PC-9 (cell line): ENCODE measurements around the gene EPB41. TPM values are rescaled to one million over a fixed set of nuclear protein-coding genes. Genes with fewer than 3 reads are reported as not detected.

Source experiments
- BruUV-seq: library from RNA; stranded (reverse); fragments of 400-500 nt; replicated peaks from 2 replicates; lab custom pipeline; 2021; lab: Mats Ljungman, UMichigan
- CTCF ChIA-PET: fragments of 300-600 bp; sonication (Branson Sonifier 250); formaldehyde crosslinking; loops from one replicate; lab custom pipeline; 2022; ENCODE audit warnings: antibody characterized with exemption; lab: Charles Lee
- POLR2A ChIA-PET: fragments of 300-600 bp; sonication (Branson Sonifier 250); formaldehyde crosslinking; loops from one replicate; lab custom pipeline; 2022; ENCODE audit warnings: antibody characterized with exemption; ENCODE audit not compliant: unreplicated experiment; lab: Charles Lee
- DNase-seq, 2 experiments: peaks; one replicate each; pipeline versions ENCODE4 v3.0.0 to v3.0.0-alpha.2; 2015 to 2022; ENCODE audit warnings: mixed read lengths in 1 of 2
- H2AFZ ChIP-seq: fragments of 200-600 bp; sonication (generic); 2 replicates; pipeline ENCODE4 v1.8.1; 2017; ENCODE audit warnings: antibody characterized with exemption
- H3F3A ChIP-seq: fragments of 200-600 bp; sonication (generic); 2 replicates; pipeline ENCODE4 v1.8.1; 2017; ENCODE audit warnings: antibody characterized with exemption, mild to moderate bottlenecking, low read depth; ENCODE audit not compliant: insufficient read depth
- H3K27ac ChIP-seq: fragments of 200-600 bp; sonication (generic); 2 replicates; pipeline ENCODE4 v1.6.1; 2016; ENCODE audit warnings: mixed run types
- H3K27me3 ChIP-seq: fragments of 200-600 bp; sonication (generic); 2 replicates; pipeline ENCODE4 v1.6.1; 2016; ENCODE audit warnings: low read depth, mixed run types; ENCODE audit not compliant: insufficient read depth
- H3K36me3 ChIP-seq: fragments of 200-600 bp; sonication (generic); 2 replicates; pipeline ENCODE4 v1.6.1; 2016; ENCODE audit warnings: low read depth, mixed run types
- H3K4me1 ChIP-seq: fragments of 200-600 bp; sonication (generic); replicated peaks from 2 replicates; pipeline ENCODE4 v1.6.1; 2016; ENCODE audit warnings: mixed run types; ENCODE audit not compliant: insufficient read depth
- H3K4me2 ChIP-seq: fragments of 200-600 bp; sonication (generic); 2 replicates; pipeline ENCODE4 v1.6.1; 2017; ENCODE audit warnings: mixed run types
- H3K4me3 ChIP-seq: fragments of 200-600 bp; sonication (generic); 2 replicates; pipeline ENCODE4 v1.6.1; 2016; ENCODE audit warnings: mixed run types
- H3K79me2 ChIP-seq: fragments of 200-600 bp; sonication (generic); 2 replicates; pipeline ENCODE4 v1.6.1; 2017; ENCODE audit warnings: low read depth, mixed run types
- H3K9me2 ChIP-seq: fragments of 200-600 bp; sonication (generic); 2 replicates; pipeline ENCODE4 v1.8.1; 2017; ENCODE audit warnings: mild to moderate bottlenecking; ENCODE audit not compliant: insufficient read depth
- H3K9me3 ChIP-seq: fragments of 200-600 bp; sonication (generic); 2 replicates; pipeline ENCODE4 v1.8.1; 2016; ENCODE audit warnings: low read depth; ENCODE audit not compliant: insufficient read depth
- H4K20me1 ChIP-seq: fragments of 200-600 bp; sonication (generic); 2 replicates; pipeline ENCODE4 v1.8.1; 2017; ENCODE audit not compliant: insufficient read depth
- CTCF ChIP-seq: fragments of 200-600 bp; sonication (generic); conservative IDR thresholded peaks from 2 replicates; pipeline ENCODE4 v1.6.1; 2017; ENCODE audit warnings: mixed run types, antibody characterized with exemption, mild to moderate bottlenecking, moderate library complexity
- EZH2 ChIP-seq: fragments of 200-600 bp; sonication (generic); IDR thresholded peaks from 2 replicates; pipeline ENCODE4 v1.8.0; 2017; ENCODE audit warnings: antibody characterized with exemption, low read depth
- intact Hi-C: fragments of 100-400 bp; cut with micrococcal nuclease; formaldehyde crosslinking; loops from one replicate; pipeline ENCODE4 v1.10.0; 2022; ENCODE audit not compliant: unreplicated experiment
- total RNA-seq: library from RNA; stranded (reverse); gene quantifications from 2 replicates; pipeline ENCODE4 v1.2.3, GENCODE V29; 2021

The EPB41 gene
- total RNA-seq, 1 experiment from 2014 or later, result 42.2 TPM

GRCh38 chr1:29166291-29166878 is 252.0 kb downstream of the EPB41 start:
- CTCF ChIA-PET, result interaction anchor here (0.6 kb wide), 1 partner anchor 31 kb away, joined by 4 read pairs; no protein-coding TSS in a partner anchor
- no TSS peak for BruUV-seq

GRCh38 chr1:29167904-29168303 is 253.5 kb downstream of the EPB41 start:
- intact Hi-C loops, result no loop called here
- no TSS peak for BruUV-seq
- Histone ChIP-seq H2AFZ (no peak overlapping the region), H3K27me3 (no peaks in the 10 kb centered on the region), H3K27ac (no peak overlapping the region), H3K4me3 (no peak overlapping the region), H4K20me1 (peaks cover 70% of the 10 kb centered on the region), H3K36me3 (0 out of 2 replicates have a peak, but pooled peaks cover 6% of the 10 kb centered on the region), H3K79me2 (peaks cover 93% of the 10 kb centered on the region), H3K4me1 (no peaks in the 10 kb centered on the region), H3K9me2 (no peaks in the 10 kb centered on the region), H3K4me2 (no peak overlapping the region), H3K9me3 (no peaks in the 10 kb centered on the region), H3F3A (no peaks in the 10 kb centered on the region; the same call in 1 of the 2 replicates)
- ChIA-PET POLR2A (no interaction called here), CTCF (interaction anchor here (0.6 kb wide), 2 partner anchors 286 to 448 kb away, joined by 3 to 6 read pairs; no protein-coding TSS in a partner anchor)
- DNase-seq, result no peak
- TF ChIP-seq EZH2 (no peak), CTCF (no peak)

More at GRCh38 chr1:29166291-29166878, 252.0 kb downstream of the EPB41 start:
- no peak for DNase-seq
- H3K27ac ChIP-seq, result no peak overlapping the region
- H3K4me1 ChIP-seq, result no peaks in the 10 kb centered on the region
- TF ChIP-seq EZH2, result no peak
- TF ChIP-seq CTCF, result no peak
- intact Hi-C loops, result no loop called here
- no peak overlapping the region for H2AFZ ChIP-seq
- H3K79me2 ChIP-seq, result peaks cover 91% of the 10 kb centered on the region
- peaks cover 67% of the 10 kb centered on the region for H4K20me1 ChIP-seq
- H3K4me2 ChIP-seq, result no peak overlapping the region
- H3K36me3 ChIP-seq, result peaks cover 12% of the 10 kb centered on the region; the same call in 1 of the 2 replicates
- H3K4me3 ChIP-seq, result no peak overlapping the region
- POLR2A ChIA-PET, result interaction anchor here (0.7 kb wide), 1 partner anchor 258 kb away, joined by 4 read pairs; no protein-coding TSS in a partner anchor
- no peaks in the 10 kb centered on the region for H3K9me3 ChIP-seq
- no peaks in the 10 kb centered on the region for H3K9me2 ChIP-seq
- H3K27me3 ChIP-seq, result no peaks in the 10 kb centered on the region
- H3F3A ChIP-seq, result no peaks in the 10 kb centered on the region; the same call in 1 of the 2 replicates

Other genes with a start within 250 kb of the EPB41 start
- 8.9 and 9.7 TPM in 2 replicates for gene GMEB1, start 245.8 kb upstream of the EPB41 start, total RNA-seq
- 46.4 and 63.4 TPM in 2 replicates for gene YTHDF2, start 177.6 kb upstream of the EPB41 start, total RNA-seq
- not detected in 2 replicates for gene OPRD1, start 102.4 kb upstream of the EPB41 start, total RNA-seq
- 1.1 and 1.2 TPM in 2 replicates for gene TMEM200B, start 209.3 kb downstream of the EPB41 start, total RNA-seq